GM21723 (cell line): ENCODE results near the gene SULF2.

ENCODE experiments used
- ATAC-seq: cut with Tn5 transposase; IDR thresholded peaks from one replicate; pipeline ENCODE4 v1.9.1; 2021; ENCODE audit warnings: mild to moderate bottlenecking, moderate library complexity; ENCODE audit not compliant: unreplicated experiment

Gene SULF2

GRCh38 chr20:47659904-47660601 lies 125.2 kb downstream of the SULF2 start:
- ATAC-seq = no peak

DNA sequence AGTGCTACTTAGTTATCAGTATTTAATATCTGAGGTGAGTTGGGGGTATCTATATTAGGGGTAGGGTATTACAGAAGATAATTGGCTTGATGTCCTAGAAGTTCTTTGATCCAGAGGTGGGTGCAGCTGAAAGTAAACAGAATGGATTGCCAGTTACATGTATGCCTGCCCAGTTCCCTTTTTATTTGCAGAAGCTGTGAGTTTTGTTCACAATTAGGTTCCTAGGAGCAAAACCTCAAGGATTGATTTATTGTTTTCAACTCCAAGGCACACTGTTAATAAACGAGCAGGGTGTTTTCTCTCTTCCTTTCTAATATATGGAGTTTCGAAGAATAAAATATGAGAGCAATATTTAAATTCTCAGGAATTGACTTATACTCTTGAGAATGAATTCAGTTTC lies 129.0 kb downstream of the SULF2 start:
- ATAC-seq = no peak

DNA sequence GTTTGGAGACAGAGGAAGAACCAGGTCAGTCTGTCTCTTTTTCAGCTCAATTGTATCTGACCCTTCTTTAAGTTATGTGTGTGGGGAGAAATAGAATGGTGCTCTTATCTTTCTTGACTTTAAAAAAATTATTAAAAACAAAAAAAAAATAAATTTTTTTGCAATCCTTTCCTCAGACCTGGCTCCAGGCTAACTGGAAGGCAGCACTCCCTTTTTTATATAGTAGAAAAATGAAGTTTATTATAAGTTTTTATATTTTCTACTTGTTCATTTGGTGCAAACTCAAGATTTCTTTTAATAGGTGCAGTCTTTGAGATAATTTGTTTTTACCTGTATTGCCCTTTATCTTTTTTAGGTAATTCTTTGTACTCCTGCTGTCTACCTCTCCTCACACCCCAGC lies 129.6 kb downstream of the SULF2 start:
- ATAC-seq = no peak

DNA sequence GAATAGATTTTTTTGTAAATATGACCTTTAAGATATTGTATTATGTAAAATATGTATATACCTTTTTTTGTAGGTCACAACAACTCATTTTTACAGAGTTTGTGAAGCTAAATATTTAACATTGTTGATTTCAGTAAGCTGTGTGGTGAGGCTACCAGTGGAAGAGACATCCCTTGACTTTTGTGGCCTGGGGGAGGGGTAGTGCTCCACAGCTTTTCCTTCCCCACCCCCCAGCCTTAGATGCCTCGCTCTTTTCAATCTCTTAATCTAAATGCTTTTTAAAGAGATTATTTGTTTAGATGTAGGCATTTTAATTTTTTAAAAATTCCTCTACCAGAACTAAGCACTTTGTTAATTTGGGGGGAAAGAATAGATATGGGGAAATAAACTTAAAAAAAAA lies 130.9 kb downstream of the SULF2 start:
- no peak for ATAC-seq

DNA sequence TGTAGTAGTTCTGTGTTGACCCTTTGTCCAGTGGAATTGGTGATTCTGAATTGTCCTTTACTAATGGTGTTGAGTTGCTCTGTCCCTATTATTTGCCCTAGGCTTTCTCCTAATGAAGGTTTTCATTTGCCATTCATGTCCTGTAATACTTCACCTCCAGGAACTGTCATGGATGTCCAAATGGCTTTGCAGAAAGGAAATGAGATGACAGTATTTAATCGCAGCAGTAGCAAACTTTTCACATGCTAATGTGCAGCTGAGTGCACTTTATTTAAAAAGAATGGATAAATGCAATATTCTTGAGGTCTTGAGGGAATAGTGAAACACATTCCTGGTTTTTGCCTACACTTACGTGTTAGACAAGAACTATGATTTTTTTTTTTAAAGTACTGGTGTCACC lies 131.4 kb downstream of the SULF2 start:
- no peak for ATAC-seq

DNA sequence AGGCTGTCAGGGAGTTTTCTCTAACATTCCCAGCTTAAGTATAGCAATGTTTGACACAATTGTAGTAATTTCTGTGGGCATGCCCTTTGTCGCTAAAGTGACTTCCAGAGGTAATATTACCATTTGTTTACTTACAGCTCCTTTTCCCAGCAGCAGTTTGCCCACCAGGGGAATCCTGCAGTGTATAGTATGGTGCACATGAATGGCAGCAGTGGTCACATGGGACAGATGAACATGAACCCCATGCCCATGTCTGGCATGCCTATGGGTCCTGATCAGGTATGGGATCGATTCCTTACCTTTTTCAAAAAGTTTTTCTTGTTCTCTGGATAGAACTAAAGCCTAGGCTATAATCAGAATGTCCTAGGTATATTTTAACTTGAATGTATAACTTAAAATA lies 132.5 kb downstream of the SULF2 start:
- no peak for ATAC-seq

GRCh38 chr20:47652301-47652700 lies 133.0 kb downstream of the SULF2 start:
- no peak for ATAC-seq

GRCh38 chr20:47648943-47649342 lies 136.3 kb downstream of the SULF2 start:
- no peak for ATAC-seq

- ATAC-seq = no peak
Measured at GRCh38 chr20:47647994-47648393, 137.3 kb downstream of the SULF2 start.

DNA sequence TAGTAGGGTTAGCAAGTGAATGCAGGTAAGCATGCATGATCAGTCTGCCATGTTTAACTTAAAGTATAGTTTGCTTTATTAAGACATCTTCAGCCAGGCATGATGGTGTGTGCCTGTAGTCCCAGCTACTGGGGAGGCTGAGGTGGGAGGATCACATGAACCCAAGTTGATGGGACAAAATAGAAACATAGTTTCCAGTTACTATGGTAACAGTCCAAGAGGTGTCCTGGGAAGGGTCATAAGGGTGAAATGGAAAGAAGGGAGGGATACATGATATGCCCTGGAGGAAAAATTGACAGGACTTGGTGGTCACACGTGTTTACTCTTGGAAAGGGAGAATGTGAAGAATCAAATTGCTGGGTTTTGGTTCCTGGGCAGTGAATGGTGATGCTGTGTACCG lies 139.6 kb downstream of the SULF2 start:
- ATAC-seq = no peak

- no peak for ATAC-seq
Measured at GRCh38 chr20:47642624-47643023, 142.7 kb downstream of the SULF2 start.

DNA sequence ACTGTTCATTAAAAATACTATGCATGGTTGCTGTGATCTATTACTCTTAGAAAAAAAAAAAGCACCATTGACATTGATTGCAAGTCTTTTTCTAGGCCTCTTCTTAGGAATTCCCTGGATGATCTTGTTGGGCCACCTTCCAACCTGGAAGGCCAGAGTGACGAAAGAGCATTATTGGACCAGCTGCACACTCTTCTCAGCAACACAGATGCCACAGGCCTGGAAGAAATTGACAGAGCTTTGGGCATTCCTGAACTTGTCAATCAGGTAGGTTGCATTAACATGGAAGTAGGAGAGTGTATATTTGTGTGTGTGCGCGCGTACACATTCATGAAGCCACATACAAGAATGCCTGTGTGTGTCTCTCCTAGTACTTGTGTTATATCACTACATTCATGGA lies 143.2 kb downstream of the SULF2 start:
- ATAC-seq = no peak

DNA sequence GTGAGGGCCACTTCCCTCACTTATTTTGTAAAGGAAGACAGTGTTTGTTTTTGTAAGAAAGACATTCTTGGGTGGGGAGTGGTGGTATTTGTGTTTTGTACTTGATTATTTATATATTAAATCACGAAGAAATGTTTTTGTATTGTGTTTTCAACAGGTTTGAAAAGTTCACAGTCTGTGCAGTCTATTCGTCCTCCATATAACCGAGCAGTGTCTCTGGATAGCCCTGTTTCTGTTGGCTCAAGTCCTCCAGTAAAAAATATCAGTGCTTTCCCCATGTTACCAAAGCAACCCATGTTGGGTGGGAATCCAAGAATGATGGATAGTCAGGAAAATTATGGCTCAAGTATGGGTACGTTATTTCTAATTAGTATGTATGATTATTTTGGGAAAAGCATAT lies 146.4 kb downstream of the SULF2 start:
- no peak for ATAC-seq

DNA sequence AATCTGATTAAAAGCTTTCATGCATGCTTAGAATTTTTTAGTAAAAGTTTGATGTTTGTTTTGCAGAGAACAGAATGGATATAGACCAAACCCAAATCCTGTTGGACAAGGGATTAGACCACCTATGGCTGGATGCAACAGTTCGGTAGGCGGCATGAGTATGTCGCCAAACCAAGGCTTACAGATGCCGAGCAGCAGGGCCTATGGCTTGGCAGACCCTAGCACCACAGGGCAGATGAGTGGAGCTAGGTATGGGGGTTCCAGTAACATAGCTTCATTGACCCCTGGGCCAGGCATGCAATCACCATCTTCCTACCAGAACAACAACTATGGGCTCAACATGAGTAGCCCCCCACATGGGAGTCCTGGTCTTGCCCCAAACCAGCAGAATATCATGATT lies 150.0 kb downstream of the SULF2 start:
- ATAC-seq = no peak

DNA sequence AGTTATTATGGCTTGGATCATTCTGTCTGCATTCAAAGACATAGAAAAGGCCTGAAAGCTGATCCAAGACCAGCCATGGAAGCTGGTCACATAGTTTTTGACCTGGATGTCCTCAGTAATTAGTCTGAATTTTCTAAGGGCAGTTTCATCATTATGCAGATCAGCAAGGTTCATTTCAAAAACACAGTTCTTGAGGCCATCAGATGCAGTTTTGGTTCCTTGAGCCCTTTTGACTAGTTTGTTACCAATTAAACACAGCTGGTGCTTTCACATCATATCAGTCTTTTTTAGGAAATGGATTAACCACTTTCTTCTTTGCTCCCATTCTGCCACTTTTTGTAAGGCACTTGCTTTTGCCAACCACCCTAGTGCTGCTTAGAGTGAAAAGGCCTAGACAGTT lies 154.2 kb downstream of the SULF2 start:
- no peak for ATAC-seq

- no peak for ATAC-seq
Measured at GRCh38 chr20:47629907-47630306, 155.4 kb downstream of the SULF2 start.

GRCh38 chr20:47627540-47627939 lies 157.7 kb downstream of the SULF2 start:
- ATAC-seq = no peak

GRCh38 chr20:47623206-47623605 lies 162.1 kb downstream of the SULF2 start:
- no peak for ATAC-seq

DNA sequence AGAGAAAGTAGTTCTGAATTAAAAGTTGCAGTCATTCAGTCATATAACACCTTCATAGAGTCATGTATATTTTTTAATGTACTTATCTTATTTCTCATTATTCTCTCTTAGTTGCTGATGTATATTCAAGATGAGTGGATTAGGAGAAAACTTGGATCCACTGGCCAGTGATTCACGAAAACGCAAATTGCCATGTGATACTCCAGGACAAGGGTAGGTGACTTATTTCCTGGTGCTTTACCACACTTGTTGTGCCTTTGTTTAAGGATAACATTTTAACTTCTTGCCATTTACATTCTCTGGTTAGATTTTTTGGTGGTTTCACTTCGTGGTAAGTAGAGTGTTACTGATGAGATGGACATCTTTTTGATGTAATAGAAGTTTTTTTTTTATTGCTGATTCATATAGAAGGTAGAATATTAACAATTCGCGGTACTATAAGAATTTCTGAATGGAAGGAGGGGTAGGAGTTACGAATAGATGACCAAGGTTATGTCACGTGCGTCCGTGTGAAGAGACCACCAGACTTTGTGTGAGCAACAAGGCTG lies 163.1 kb downstream of the SULF2 start:
- no peak for ATAC-seq

DNA sequence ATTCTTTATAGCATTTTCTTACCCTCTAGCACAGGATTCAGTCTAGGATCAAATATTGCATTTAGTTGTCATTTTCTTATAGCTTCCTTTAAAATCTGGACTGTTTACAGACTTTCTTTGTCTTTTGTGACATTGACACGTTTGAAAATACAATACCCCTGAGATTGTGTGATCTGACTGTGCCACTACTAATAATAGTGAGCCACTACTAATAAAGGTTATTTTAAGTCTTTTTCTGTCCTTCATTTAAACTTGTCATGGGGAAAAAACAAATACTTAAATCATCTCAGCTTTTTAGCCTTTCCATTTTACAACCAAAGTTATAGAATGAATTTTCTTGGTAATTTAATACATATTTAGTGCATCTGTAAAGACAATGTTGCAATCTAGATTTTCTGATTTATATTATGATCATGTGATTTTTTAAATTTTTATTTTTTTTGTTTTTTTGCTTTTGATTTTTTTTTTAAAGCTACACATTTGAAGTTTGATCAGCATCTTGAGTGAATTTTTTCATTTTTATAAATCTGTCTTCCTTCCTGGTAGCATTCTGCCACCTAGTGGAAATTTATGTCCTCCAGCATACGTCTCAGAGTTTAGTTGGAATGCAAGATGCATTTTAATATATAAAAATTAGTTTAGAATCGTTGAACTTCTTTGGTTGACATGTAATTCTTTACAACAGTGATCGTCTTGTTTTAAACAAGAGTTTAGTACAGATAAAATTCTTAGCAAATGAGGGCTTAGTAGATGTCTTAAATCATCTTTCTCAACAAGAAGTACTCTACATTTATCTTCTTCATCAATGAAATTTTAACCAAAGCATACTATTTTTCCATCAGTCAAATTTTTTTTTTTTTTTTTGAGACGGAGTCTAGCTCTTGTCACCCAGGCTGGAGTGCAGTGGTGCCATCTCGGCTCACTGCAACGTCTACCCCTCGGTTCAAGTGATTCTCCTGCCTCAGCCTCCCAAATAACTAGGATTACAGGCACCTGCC lies 164.2 kb downstream of the SULF2 start:
- no peak for ATAC-seq

DNA sequence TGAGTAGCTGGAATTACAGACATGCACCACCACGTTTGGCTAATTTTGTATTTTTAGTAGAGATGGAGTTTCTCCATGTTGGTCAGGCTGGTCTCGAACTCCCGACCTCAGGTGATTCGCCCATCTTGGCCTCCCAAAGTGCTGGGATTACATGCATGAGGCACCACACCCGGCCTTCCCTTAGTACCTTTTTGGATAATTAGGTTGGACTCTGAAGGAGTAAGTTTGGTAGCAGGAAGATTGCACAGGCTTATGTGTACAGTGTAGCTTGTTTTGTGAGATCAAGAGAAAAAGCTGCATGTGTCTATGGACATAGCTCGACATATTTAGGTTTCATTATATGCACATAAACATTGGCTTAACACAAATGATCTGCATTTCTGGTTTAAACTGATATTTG lies 166.8 kb downstream of the SULF2 start:
- ATAC-seq = no peak
